Hepatocyte (in vitro differentiated cells): ENCODE results near the gene DCDC1.

Experiments
- CTCF ChIP-seq: fragments of 200-600 bp; sonication (generic); IDR thresholded peaks from 2 replicates; pipeline ENCODE4 v1.5.1; 2016; ENCODE audit warnings: antibody characterized with exemption, mild to moderate bottlenecking; ENCODE audit not compliant: poor library complexity
- EZH2 ChIP-seq: fragments of 200-600 bp; sonication (generic); IDR thresholded peaks from 2 replicates; pipeline ENCODE4 v1.6.1; 2016; ENCODE audit warnings: antibody characterized with exemption, mild to moderate bottlenecking, borderline replicate concordance

- TF ChIP-seq CTCF: no peak
- TF ChIP-seq EZH2: no peak
These were observed 402.0 kb downstream of the DCDC1 start for GRCh38 chr11:30967579-30967978.
